GM23248 (cell line): ENCODE results near the gene EHD3. TPM values are rescaled to one million over a fixed set of nuclear protein-coding genes. Genes with fewer than 3 reads are reported as not detected.

Experiments used
- DNase-seq: peaks from one replicate; pipeline ENCODE4 v3.0.0-alpha.2; 2015
- H2AFZ ChIP-seq: fragments of 200-600 bp; sonication (generic); 2 replicates; pipeline ENCODE4 v1.6.1; 2016; ENCODE audit warnings: antibody characterized with exemption
- H3F3A ChIP-seq: fragments of 200-600 bp; sonication (generic); 2 replicates; pipeline ENCODE4 v1.6.1; 2016; ENCODE audit warnings: mild to moderate bottlenecking, antibody characterized with exemption, mixed run types; ENCODE audit not compliant: insufficient read depth
- H3K27ac ChIP-seq: fragments of 200-600 bp; sonication (generic); 2 replicates; pipeline ENCODE4 v1.5.1; 2016; ENCODE audit warnings: mild to moderate bottlenecking
- H3K27me3 ChIP-seq: fragments of 200-600 bp; sonication (generic); replicated peaks from 2 replicates; pipeline ENCODE4 v1.6.1; 2016; ENCODE audit warnings: mild to moderate bottlenecking; ENCODE audit not compliant: insufficient read depth
- H3K36me3 ChIP-seq: fragments of 200-600 bp; sonication (generic); 2 replicates; pipeline ENCODE4 v1.6.1; 2016; ENCODE audit warnings: low read depth, mild to moderate bottlenecking
- H3K4me1 ChIP-seq: fragments of 200-600 bp; sonication (generic); 2 replicates; pipeline ENCODE4 v1.6.1; 2016; ENCODE audit warnings: mild to moderate bottlenecking; ENCODE audit not compliant: insufficient read depth
- H3K4me2 ChIP-seq: fragments of 200-600 bp; sonication (generic); one replicate; pipeline ENCODE4 v1.6.1; 2016; ENCODE audit warnings: mild to moderate bottlenecking; ENCODE audit not compliant: unreplicated experiment
- H3K4me3 ChIP-seq: fragments of 200-600 bp; sonication (generic); 2 replicates; pipeline ENCODE4 v1.5.1; 2016; ENCODE audit warnings: mild to moderate bottlenecking
- H3K79me2 ChIP-seq: fragments of 200-600 bp; sonication (generic); 2 replicates; pipeline ENCODE4 v1.6.1; 2016; ENCODE audit warnings: mild to moderate bottlenecking; ENCODE audit not compliant: insufficient read depth
- H3K9ac ChIP-seq: fragments of 200-600 bp; sonication (generic); 2 replicates; pipeline ENCODE4 v1.6.1; 2016; ENCODE audit warnings: mild to moderate bottlenecking
- H3K9me2 ChIP-seq: fragments of 200-600 bp; sonication (generic); 2 replicates; pipeline ENCODE4 v1.6.1; 2016; ENCODE audit warnings: mixed run types, mild to moderate bottlenecking, moderate library complexity; ENCODE audit not compliant: insufficient read depth
- H3K9me3 ChIP-seq: fragments of 200-600 bp; sonication (generic); one replicate; pipeline ENCODE4 v1.6.1; 2017; ENCODE audit warnings: low read depth
- H4K20me1 ChIP-seq: fragments of 200-600 bp; sonication (generic); 2 replicates; pipeline ENCODE4 v1.6.0; 2016; ENCODE audit not compliant: insufficient read depth
- EZH2 ChIP-seq: fragments of 200-600 bp; sonication (generic); IDR thresholded peaks from 2 replicates; pipeline ENCODE4 v1.6.1; 2018; ENCODE audit warnings: antibody characterized with exemption, mild to moderate bottlenecking; ENCODE audit not compliant: insufficient read depth, poor library complexity, severe bottlenecking
- EZH2phosphoT487 ChIP-seq: fragments of 200-600 bp; sonication (generic); IDR thresholded peaks from 2 replicates; pipeline ENCODE4 v1.6.1; 2018; ENCODE audit warnings: antibody characterized with exemption, moderate library complexity, mild to moderate bottlenecking, low read depth; ENCODE audit not compliant: insufficient read depth
- WGBS, 2 experiments: methylation state at CpG; one replicate each; pipeline ENCODE4 v1.1.6; 2015 to 2017; ENCODE audit warnings: low lambda C conversion rate in 2 of 2, low coverage in 1 of 2; ENCODE audit errors: missing lambda C conversion rate in 2 of 2; 5-methylcytosine and 5-hydroxymethylcytosine counted together
- in situ Hi-C: fragments of 300-500 bp; cut with MboI; formaldehyde crosslinking; loops from 2 replicates; pipeline ENCODE4 v1.15.0; 2020
- polyA plus RNA-seq: library from polyadenylated mRNA; unstranded; fragments of >200 nt; fragmentation: Nextera tagmentation; extraction: Ambion mirVana; gene quantifications from 2 replicates; pipeline ENCODE4 v1.2.1, GENCODE V29; 2016
- total RNA-seq: library from RNA; depleted of rRNA; stranded (reverse); fragments of >200 nt; shearing (Covaris generic); gene quantifications from 2 replicates; pipeline ENCODE4 v1.2.3, GENCODE V29; 2014

EHD3 gene
- total and polyA plus RNA-seq, 2 experiments from 2014 or later, result 25.9 to 33.6 TPM

GRCh38 chr2:31286961-31287550, 53.1 kb downstream of the EHD3 start:
- Histone ChIP-seq H3K27ac (no peak overlapping the region), H3K36me3 (no peaks in the 10 kb centered on the region), H2AFZ (no peak overlapping the region), H3K4me1 (peaks cover 20% of the 10 kb centered on the region), H3K9me3 (no peaks in the 10 kb centered on the region), H4K20me1 (no peaks in the 10 kb centered on the region), H3K4me2 (no peak overlapping the region), H3K79me2 (no peaks in the 10 kb centered on the region), H3K27me3 (no peaks in the 10 kb centered on the region), H3K9ac (no peak overlapping the region), H3F3A (peaks cover 17% of the 10 kb centered on the region; the same call in 1 of the 2 replicates), H3K9me2 (no peaks in the 10 kb centered on the region), H3K4me3 (no peak overlapping the region)
- in situ Hi-C loops, result no loop called here
- peak; percentile 37 for DNase-seq
- WGBS, 2 experiments, result 65 to 69% methylated on average over 5 of the region's 5 CpGs
- no peak for TF ChIP-seq EZH2
- TF ChIP-seq EZH2phosphoT487, result no peak

- Histone ChIP-seq H3K4me3 (no peak overlapping the region), H3K27me3 (no peaks in the 10 kb centered on the region), H3K27ac (no peak overlapping the region), H3K79me2 (no peaks in the 10 kb centered on the region), H3K9me3 (no peaks in the 10 kb centered on the region), H3K9me2 (no peaks in the 10 kb centered on the region), H3K36me3 (no peaks in the 10 kb centered on the region), H3F3A (peaks cover 17% of the 10 kb centered on the region; the same call in 1 of the 2 replicates), H3K4me2 (peak overlapping the region; percentile 16), H2AFZ (no peak overlapping the region), H3K4me1 (peaks cover 20% of the 10 kb centered on the region), H3K9ac (no peak overlapping the region), H4K20me1 (no peaks in the 10 kb centered on the region)
- in situ Hi-C loops, result no loop called here
- peak; percentile 41 for DNase-seq
- no peak for TF ChIP-seq EZH2phosphoT487
- TF ChIP-seq EZH2, result no peak
- WGBS, 2 experiments, result 61 to 73% methylated on average over 2 of the region's 2 CpGs
Measured at GRCh38 chr2:31287654-31288053, 53.7 kb downstream of the EHD3 start.

GRCh38 chr2:31294196-31294595, 60.2 kb downstream of the EHD3 start:
- no peaks in the 10 kb centered on the region for H4K20me1 ChIP-seq
- TF ChIP-seq EZH2 (no peak), EZH2phosphoT487 (no peak)
- no peaks in the 10 kb centered on the region for H3K36me3 ChIP-seq
- no peaks in the 10 kb centered on the region for H3K27me3 ChIP-seq
- in situ Hi-C loops, result no loop called here
- peaks cover 41% of the 10 kb centered on the region for H3K4me1 ChIP-seq
- no peaks in the 10 kb centered on the region for H3K9me2 ChIP-seq
- H3K9me3 ChIP-seq, result no peaks in the 10 kb centered on the region
- no peak overlapping the region for H3K4me3 ChIP-seq
- no peaks in the 10 kb centered on the region for H3K79me2 ChIP-seq
- peaks cover 33% of the 10 kb centered on the region for H3F3A ChIP-seq
- H2AFZ ChIP-seq, result no peak overlapping the region
- WGBS, 2 experiments, result 91 to 92% methylated on average over 1 of the region's 1 CpG
- no peak overlapping the region for H3K4me2 ChIP-seq
- H3K27ac ChIP-seq, result no peak overlapping the region
- H3K9ac ChIP-seq, result no peak overlapping the region
- DNase-seq, result peak; percentile 44

GRCh38 chr2:31296641-31297287, 62.8 kb downstream of the EHD3 start:
- DNase-seq, result peak; percentile 83
- Histone ChIP-seq H3K27ac (peak overlapping the region; percentile 78), H3K27me3 (no peaks in the 10 kb centered on the region), H2AFZ (no peak overlapping the region), H3K9me3 (no peaks in the 10 kb centered on the region), H3K36me3 (no peaks in the 10 kb centered on the region), H3K4me2 (peak overlapping the region; percentile 36), H3K4me3 (no peak overlapping the region), H3F3A (peaks cover 33% of the 10 kb centered on the region), H3K9ac (peak overlapping the region; percentile 36; the same call in 1 of the 2 replicates), H4K20me1 (no peaks in the 10 kb centered on the region), H3K79me2 (no peaks in the 10 kb centered on the region), H3K4me1 (peaks cover 46% of the 10 kb centered on the region), H3K9me2 (no peaks in the 10 kb centered on the region)
- 52 to 56% methylated on average over 8 of the region's 8 CpGs for WGBS, 2 experiments
- in situ Hi-C loops, result no loop called here
- TF ChIP-seq EZH2, result no peak
- TF ChIP-seq EZH2phosphoT487, result no peak
